ENCODE results near the gene MAFF.

Gene MAFF

GRCh38 chr22:38202437-38203089 is 769 bp downstream of the MAFF start:
- DNase-seq (ENCODE audit: extremely low spot score, insufficient read length, low read depth) (no peak), FAIRE-seq (peak; percentile 44)

- FAIRE-seq, result peak; percentile 91
- no peak for DNase-seq (ENCODE audit: extremely low spot score, insufficient read length, low read depth)
These were observed 1.5 kb downstream of the MAFF start for GRCh38 chr22:38203090-38203810.

GRCh38 chr22:38203855-38204514 is 2.2 kb downstream of the MAFF start:
- DNase-seq (ENCODE audit: extremely low spot score, insufficient read length, low read depth) (no peak), FAIRE-seq (peak; percentile 68)

- FAIRE-seq, result peak; percentile 95
- DNase-seq (ENCODE audit: extremely low spot score, insufficient read length, low read depth), result no peak
These were observed 3.0 kb downstream of the MAFF start for GRCh38 chr22:38204784-38205183.

- FAIRE-seq (no peak), DNase-seq (ENCODE audit: extremely low spot score, insufficient read length, low read depth) (no peak)
These were observed 3.7 kb downstream of the MAFF start for GRCh38 chr22:38205261-38206128.

GRCh38 chr22:38207898-38208432 is 6.2 kb downstream of the MAFF start:
- no peak for FAIRE-seq
- no peak for DNase-seq (ENCODE audit: extremely low spot score, insufficient read length, low read depth)

- FAIRE-seq (no peak), DNase-seq (ENCODE audit: extremely low spot score, insufficient read length, low read depth) (no peak)
These were observed 6.8 kb downstream of the MAFF start for GRCh38 chr22:38208551-38208968.

GRCh38 chr22:38211556-38211955 is 9.8 kb downstream of the MAFF start:
- DNase-seq (ENCODE audit: extremely low spot score, insufficient read length, low read depth), result no peak
- no peak for FAIRE-seq

GRCh38 chr22:38212442-38212841 is 10.6 kb downstream of the MAFF start:
- FAIRE-seq (no peak), DNase-seq (ENCODE audit: extremely low spot score, insufficient read length, low read depth) (no peak)

GRCh38 chr22:38213319-38213989 is 11.7 kb downstream of the MAFF start:
- FAIRE-seq, result peak; percentile 63
- DNase-seq (ENCODE audit: extremely low spot score, insufficient read length, low read depth), result no peak

GRCh38 chr22:38213990-38214301 is 12.2 kb downstream of the MAFF start:
- FAIRE-seq, result peak; percentile 63

GRCh38 chr22:38214302-38215056 is 12.7 kb downstream of the MAFF start:
- DNase-seq (ENCODE audit: extremely low spot score, insufficient read length, low read depth) (peak; percentile 71), FAIRE-seq (peak; percentile 80)

More at GRCh38 chr22:38213990-38214301, 12.2 kb downstream of the MAFF start:
- no peak for DNase-seq (ENCODE audit: extremely low spot score, insufficient read length, low read depth)

- FAIRE-seq, result peak; percentile 9
- DNase-seq (ENCODE audit: extremely low spot score, insufficient read length, low read depth), result no peak
These were observed 13.6 kb downstream of the MAFF start for GRCh38 chr22:38215156-38216038.

GRCh38 chr22:38218661-38219622 is 17.1 kb downstream of the MAFF start:
- DNase-seq (ENCODE audit: extremely low spot score, insufficient read length, low read depth) (no peak), FAIRE-seq (peak; percentile 70)

GRCh38 chr22:38219632-38220031 is 17.8 kb downstream of the MAFF start:
- FAIRE-seq (no peak), DNase-seq (ENCODE audit: extremely low spot score, insufficient read length, low read depth) (no peak)

- FAIRE-seq (no peak), DNase-seq (ENCODE audit: extremely low spot score, insufficient read length, low read depth) (no peak)
These were observed 18.4 kb downstream of the MAFF start for GRCh38 chr22:38220163-38220562.
